ENCODE data around the gene DAD1. TPM values are rescaled to one million over a fixed set of nuclear protein-coding genes. Genes with fewer than 3 reads are reported as not detected.

DAD1 gene
- total RNA-seq, 2 donors from 2014 or later = 163 to 219 TPM

- Histone ChIP-seq H3K27me3 (no peaks in the 10 kb centered on the region), H3K9ac (ENCODE audit: low read depth in 2 of 2, low read length in 2 of 2) (no peak overlapping the region), H3K36me3 (no peaks in the 10 kb centered on the region), H3K27ac (peak overlapping the region; percentile 21), H3K9me3 (no peaks in the 10 kb centered on the region), H3K4me1 (no peaks in the 10 kb centered on the region), H3K4me3 (no peak overlapping the region)
- TF ChIP-seq, protein P1, sequence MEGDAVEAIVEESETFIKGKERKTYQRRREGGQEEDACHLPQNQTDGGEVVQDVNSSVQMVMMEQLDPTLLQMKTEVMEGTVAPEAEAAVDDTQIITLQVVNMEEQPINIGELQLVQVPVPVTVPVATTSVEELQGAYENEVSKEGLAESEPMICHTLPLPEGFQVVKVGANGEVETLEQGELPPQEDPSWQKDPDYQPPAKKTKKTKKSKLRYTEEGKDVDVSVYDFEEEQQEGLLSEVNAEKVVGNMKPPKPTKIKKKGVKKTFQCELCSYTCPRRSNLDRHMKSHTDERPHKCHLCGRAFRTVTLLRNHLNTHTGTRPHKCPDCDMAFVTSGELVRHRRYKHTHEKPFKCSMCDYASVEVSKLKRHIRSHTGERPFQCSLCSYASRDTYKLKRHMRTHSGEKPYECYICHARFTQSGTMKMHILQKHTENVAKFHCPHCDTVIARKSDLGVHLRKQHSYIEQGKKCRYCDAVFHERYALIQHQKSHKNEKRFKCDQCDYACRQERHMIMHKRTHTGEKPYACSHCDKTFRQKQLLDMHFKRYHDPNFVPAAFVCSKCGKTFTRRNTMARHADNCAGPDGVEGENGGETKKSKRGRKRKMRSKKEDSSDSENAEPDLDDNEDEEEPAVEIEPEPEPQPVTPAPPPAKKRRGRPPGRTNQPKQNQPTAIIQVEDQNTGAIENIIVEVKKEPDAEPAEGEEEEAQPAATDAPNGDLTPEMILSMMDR (IDR thresholded peaks at IDR 0.05) = no peak
- DNase-seq = no peak
- intact Hi-C loops (cut with DNase I) = no loop called here
Observed at GRCh38 chr14:22520796-22521195, 68.2 kb downstream of the DAD1 start.

GRCh38 chr14:22519877-22520685 is 68.9 kb downstream of the DAD1 start:
- DNase-seq = no peak
- Histone ChIP-seq H3K27me3 (no peaks in the 10 kb centered on the region), H3K36me3 (no peaks in the 10 kb centered on the region), H3K27ac (peak overlapping the region; percentile 21), H3K9me3 (no peaks in the 10 kb centered on the region), H3K4me1 (no peaks in the 10 kb centered on the region), H3K9ac (ENCODE audit: low read depth in 2 of 2, low read length in 2 of 2) (no peak overlapping the region), H3K4me3 (no peak overlapping the region)
- TF ChIP-seq, protein P1 (IDR thresholded peaks at IDR 0.05) = no peak
- intact Hi-C loops (cut with DNase I) = no loop called here

DNA sequence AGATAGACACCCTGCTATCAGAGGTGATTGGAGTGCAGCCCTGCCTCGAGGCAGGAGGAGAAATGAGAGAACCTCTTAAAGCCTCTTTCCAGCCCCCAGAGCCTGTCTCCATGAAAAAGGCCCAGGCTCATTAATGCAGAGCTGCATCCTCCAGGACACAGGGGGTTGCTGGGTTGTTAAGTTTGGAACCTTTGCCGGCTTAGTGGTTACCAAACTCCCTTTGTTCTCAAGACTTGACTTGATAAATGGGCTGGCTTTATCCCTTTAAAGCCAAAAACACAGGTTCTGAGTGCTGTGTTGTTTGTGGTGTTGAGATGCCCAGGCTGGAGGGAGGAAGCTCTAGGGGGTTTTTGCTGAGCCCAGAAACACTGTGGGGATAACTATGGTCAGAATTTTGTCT is 71.0 kb downstream of the DAD1 start:
- Histone ChIP-seq H3K27me3 (no peaks in the 10 kb centered on the region), H3K27ac (no peak overlapping the region), H3K4me3 (no peak overlapping the region), H3K4me1 (no peaks in the 10 kb centered on the region), H3K9ac (ENCODE audit: low read depth in 2 of 2, low read length in 2 of 2) (no peak overlapping the region), H3K9me3 (no peaks in the 10 kb centered on the region), H3K36me3 (no peaks in the 10 kb centered on the region)
- TF ChIP-seq, protein P1 (IDR thresholded peaks at IDR 0.05) = no peak
- intact Hi-C loops (cut with DNase I) = no loop called here
- no peak for DNase-seq

DNA sequence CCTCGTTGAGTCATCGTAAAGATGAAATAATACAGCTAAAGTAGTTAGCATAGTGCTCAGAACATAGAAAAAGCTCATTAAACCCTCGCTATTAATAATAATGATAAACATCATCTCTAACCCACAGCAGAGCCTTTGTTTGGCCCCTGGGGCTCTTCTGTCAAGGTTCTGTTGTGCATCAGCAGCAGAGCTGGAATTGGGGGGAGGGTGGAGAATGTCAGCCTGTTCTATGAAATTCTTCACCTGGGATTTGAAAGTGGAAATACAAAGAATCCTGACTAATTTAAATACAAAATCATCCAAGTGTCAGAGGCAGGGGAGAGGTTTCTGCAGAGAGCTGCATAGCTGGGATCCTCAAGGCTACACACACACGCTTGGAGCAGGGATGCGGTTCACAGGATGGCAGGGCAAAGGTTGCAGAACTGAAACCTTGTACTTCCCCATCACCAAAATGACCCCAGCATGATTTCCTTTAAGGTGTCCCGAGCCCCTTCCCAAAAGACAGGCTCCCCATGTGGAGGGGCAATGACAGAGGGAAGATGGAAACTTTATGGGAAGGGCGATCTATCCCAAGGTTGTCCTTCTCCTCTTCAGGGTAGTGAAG is 71.8 kb downstream of the DAD1 start:
- Histone ChIP-seq H3K9ac (ENCODE audit: low read depth in 2 of 2, low read length in 2 of 2) (no peak overlapping the region), H3K4me3 (no peak overlapping the region), H3K9me3 (no peaks in the 10 kb centered on the region), H3K4me1 (no peaks in the 10 kb centered on the region), H3K27me3 (no peaks in the 10 kb centered on the region), H3K27ac (no peak overlapping the region), H3K36me3 (no peaks in the 10 kb centered on the region)
- intact Hi-C loops (cut with DNase I) = no loop called here
- TF ChIP-seq, protein P1 (IDR thresholded peaks at IDR 0.05) = no peak
- DNase-seq = no peak

- TF ChIP-seq, protein P1 (IDR thresholded peaks at IDR 0.05) = no peak
- H3K27me3 ChIP-seq = no peaks in the 10 kb centered on the region
- H3K36me3 ChIP-seq = no peaks in the 10 kb centered on the region
- H3K9me3 ChIP-seq = no peaks in the 10 kb centered on the region
- H3K9ac ChIP-seq (ENCODE audit: low read depth in 2 of 2, low read length in 2 of 2) = no peak overlapping the region
- no peak overlapping the region for H3K27ac ChIP-seq
- intact Hi-C loops (cut with DNase I) = no loop called here
- no peak for DNase-seq
- no peaks in the 10 kb centered on the region for H3K4me1 ChIP-seq
- no peak overlapping the region for H3K4me3 ChIP-seq
Observed at GRCh38 chr14:22515929-22516328, 73.1 kb downstream of the DAD1 start.

Other genes starting within 250 kb of the DAD1 start
- 10 to 100 TPM; 14.5 to 32.4 TPM for gene ABHD4, start 9.1 kb upstream of the DAD1 start, total RNA-seq
- not detected for gene OR6J1, start 55.1 kb upstream of the DAD1 start, total RNA-seq
- gene OXA1L, start 177.5 kb upstream of the DAD1 start, total RNA-seq = 100 to 1,000 TPM; 110 to 115 TPM
- 1 to 10 TPM; 2.7 to 7.0 TPM for gene SLC7A7, start 226.2 kb upstream of the DAD1 start, total RNA-seq
- gene MRPL52, start 240.7 kb upstream of the DAD1 start, total RNA-seq = 100 to 1,000 TPM in 1 of 2 donors, 10 to 100 TPM in 1; 79.1 to 156 TPM
- 10 to 100 TPM; 59.1 to 82.8 TPM for gene MMP14, start 247.4 kb upstream of the DAD1 start, total RNA-seq